Measurements from ENCODE around the gene KCNMA1.

DNA sequence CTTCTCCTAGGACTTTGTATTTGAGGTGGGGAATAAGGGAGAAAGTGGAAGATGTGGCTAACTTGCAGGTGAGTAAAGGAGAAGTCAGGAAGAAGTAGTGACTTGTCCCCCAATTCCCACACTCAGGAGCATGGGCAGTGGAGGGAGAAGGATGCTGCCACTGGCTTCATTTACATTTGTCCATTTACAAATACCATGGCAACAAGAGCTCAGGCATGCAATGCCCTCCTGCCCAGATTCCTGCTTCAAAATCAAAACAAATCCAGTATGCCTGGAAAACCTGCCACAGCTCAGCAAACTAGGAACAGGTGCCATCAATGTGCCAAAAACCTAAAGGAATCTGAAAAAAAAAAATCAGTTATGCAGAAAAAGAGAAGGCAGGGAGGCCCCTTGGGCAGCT is 139.9 kb downstream of the KCNMA1 start:
- TF ChIP-seq, protein P1, sequence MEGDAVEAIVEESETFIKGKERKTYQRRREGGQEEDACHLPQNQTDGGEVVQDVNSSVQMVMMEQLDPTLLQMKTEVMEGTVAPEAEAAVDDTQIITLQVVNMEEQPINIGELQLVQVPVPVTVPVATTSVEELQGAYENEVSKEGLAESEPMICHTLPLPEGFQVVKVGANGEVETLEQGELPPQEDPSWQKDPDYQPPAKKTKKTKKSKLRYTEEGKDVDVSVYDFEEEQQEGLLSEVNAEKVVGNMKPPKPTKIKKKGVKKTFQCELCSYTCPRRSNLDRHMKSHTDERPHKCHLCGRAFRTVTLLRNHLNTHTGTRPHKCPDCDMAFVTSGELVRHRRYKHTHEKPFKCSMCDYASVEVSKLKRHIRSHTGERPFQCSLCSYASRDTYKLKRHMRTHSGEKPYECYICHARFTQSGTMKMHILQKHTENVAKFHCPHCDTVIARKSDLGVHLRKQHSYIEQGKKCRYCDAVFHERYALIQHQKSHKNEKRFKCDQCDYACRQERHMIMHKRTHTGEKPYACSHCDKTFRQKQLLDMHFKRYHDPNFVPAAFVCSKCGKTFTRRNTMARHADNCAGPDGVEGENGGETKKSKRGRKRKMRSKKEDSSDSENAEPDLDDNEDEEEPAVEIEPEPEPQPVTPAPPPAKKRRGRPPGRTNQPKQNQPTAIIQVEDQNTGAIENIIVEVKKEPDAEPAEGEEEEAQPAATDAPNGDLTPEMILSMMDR (IDR thresholded peaks at IDR 0.05) = no peak
- TF ChIP-seq SIN3A (IDR thresholded peaks at IDR 0.05; ENCODE audit: borderline replicate concordance, low read depth, low read length) (no peak), REST (IDR thresholded peaks at IDR 0.05; ENCODE audit: low read depth, low read length) (no peak), POLR2AphosphoS5 (IDR thresholded peaks at IDR 0.05; ENCODE audit: low read depth, low read length) (no peak), CHD2 (IDR thresholded peaks at IDR 0.05; ENCODE audit: low read length, partially characterized antibody) (no peak), EP300 (IDR thresholded peaks at IDR 0.05; ENCODE audit: borderline replicate concordance in 1 of 2, low read depth in 1 of 2, low read length in 1 of 2) (no peak), TAF1 (IDR thresholded peaks at IDR 0.05; ENCODE audit: borderline replicate concordance, low read depth, low read length) (no peak), JUND (IDR thresholded peaks at IDR 0.05) (no peak)

Data from SK-N-SH (cell line).